K562 (cell line): ENCODE data around the gene KIT. TPM values are rescaled to one million over a fixed set of nuclear protein-coding genes. Genes with fewer than 3 reads are reported as not detected.

Experiments
- ATAC-seq: fragments of 200-7000 bp; cut with Tn5 transposase; 3 replicates; pipeline ENCODE4 v1.9.1; 2020; ENCODE audit warnings: moderate library complexity
- BruUV-seq: library from RNA; stranded (reverse); fragments of 400-500 nt; replicated peaks from 2 replicates; lab custom pipeline; 2021; lab: Mats Ljungman, UMichigan
- CTCF ChIA-PET: fragments of 300-600 bp; formaldehyde crosslinking; extraction: SDS; loops from one replicate; lab custom pipeline; 2021; ENCODE audit warnings: low intra/inter-chr PET ratio; lab: Yijun Ruan, JAX
- POLR2A ChIA-PET: fragments of 300-600, 350-650 bp; sonication (Branson Sonifier 250); formaldehyde crosslinking; extraction: SDS; loops from one replicate; lab custom pipeline; 2021; ENCODE audit warnings: antibody characterized with exemption, inconsistent platforms; lab: Yijun Ruan, JAX
- DNase-seq, 4 experiments: peaks; one replicate each; pipeline versions ENCODE4 v3.0.0 to v3.0.0-alpha.2; 2011 to 2018; ENCODE audit warnings: low spot score in 3 of 4, mixed read lengths in 3 of 4; ENCODE audit errors: extremely low read depth in 1 of 4
- FAIRE-seq: peaks from 2 replicates; lab custom pipeline; 2011; peaks lifted over from hg19 to GRCh38; lab: Jason Lieb, UNC
- H2AFZ ChIP-seq: 2 replicates; pipeline ENCODE4 v1.6.0; 2011; ENCODE audit warnings: low read depth, low read length, control low read depth, inconsistent platforms
- H3K27ac ChIP-seq: fragments of 200-600 bp; 3 replicates; pipeline ENCODE4 v1.8.0; 2011; ENCODE audit warnings: low read depth, mild to moderate bottlenecking, control low read depth, inconsistent platforms, low read length, moderate library complexity, mixed read lengths; ENCODE audit errors: extremely low read depth
- H3K27me3 ChIP-seq, 2 experiments: fragments of 300-600 bp in 1 of 2; 2 replicates in 1 of 2; 3 replicates in 1 of 2; pipeline versions ENCODE4 v1.6.0 to v1.8.0; 2011; ENCODE audit warnings: inconsistent platforms in 2 of 2, low read length in 2 of 2, mild to moderate bottlenecking in 1 of 2, mixed read lengths in 1 of 2, moderate library complexity in 1 of 2; ENCODE audit not compliant: control insufficient read depth in 2 of 2, insufficient read depth in 2 of 2
- H3K36me3 ChIP-seq: fragments of 300-600 bp; 3 replicates; pipeline ENCODE4 v1.8.0; 2011; ENCODE audit warnings: mild to moderate bottlenecking, low read length, inconsistent platforms; ENCODE audit not compliant: control insufficient read depth, insufficient read depth
- H3K4me1 ChIP-seq, 2 experiments: fragments of 200-600 bp in 1 of 2; replicated peaks in 1 of 2; 2 replicates in 1 of 2; 3 replicates in 1 of 2; pipeline versions ENCODE4 v1.5.1 to v1.8.0; 2011; ENCODE audit warnings: inconsistent platforms in 2 of 2, low read length in 2 of 2, mild to moderate bottlenecking in 1 of 2, mixed read lengths in 1 of 2, moderate library complexity in 1 of 2; ENCODE audit not compliant: control insufficient read depth in 2 of 2, insufficient read depth in 2 of 2
- H3K4me2 ChIP-seq: 2 replicates; pipeline ENCODE4 v1.6.1; 2011; ENCODE audit warnings: low read length, control low read depth, inconsistent platforms, mixed read lengths; ENCODE audit not compliant: insufficient read depth
- H3K4me3 ChIP-seq: fragments of 200-600 bp; sonication (generic), shearing (Covaris generic); 2 replicates; pipeline ENCODE4 v1.5.1; 2016; ENCODE audit warnings: control low read depth, inconsistent platforms
- H3K79me2 ChIP-seq: fragments of 200-600 bp; 3 replicates; pipeline ENCODE4 v1.8.0; 2011; ENCODE audit warnings: low read length, inconsistent platforms; ENCODE audit not compliant: control insufficient read depth, insufficient read depth
- H3K9ac ChIP-seq, 2 experiments: 2 replicates each; pipeline versions ENCODE4 v1.6.0 to v1.6.1; 2011; ENCODE audit warnings: low read depth in 2 of 2, low read length in 2 of 2, control low read depth in 1 of 2, inconsistent platforms in 1 of 2, mild to moderate bottlenecking in 1 of 2, mixed read lengths in 1 of 2; ENCODE audit not compliant: insufficient read depth in 1 of 2
- H3K9me1 ChIP-seq: one replicate; pipeline ENCODE4 v1.6.0; 2011; ENCODE audit warnings: inconsistent platforms, mild to moderate bottlenecking, low read length, moderate library complexity; ENCODE audit not compliant: control insufficient read depth, insufficient read depth
- H3K9me3 ChIP-seq: replicated peaks from 2 replicates; pipeline ENCODE4 v1.5.1; 2011; ENCODE audit warnings: low read depth, low read length, inconsistent platforms; ENCODE audit not compliant: control insufficient read depth, insufficient read depth
- H4K20me1 ChIP-seq: replicated peaks from 2 replicates; pipeline ENCODE4 v1.6.1; 2011; ENCODE audit warnings: low read length, inconsistent platforms, mixed read lengths; ENCODE audit not compliant: control insufficient read depth, insufficient read depth
- BCOR ChIP-seq: fragments of 450-650 bp; IDR thresholded peaks from 2 replicates; pipeline ENCODE4 v1.6.1; 2016
- HOMEZ ChIP-seq: fragments of 250-450 bp; sonication (Bioruptor Pico); IDR thresholded peaks from 2 replicates; pipeline ENCODE4 v1.4.0; 2020; ENCODE audit warnings: mild to moderate bottlenecking, moderate library complexity
- MXD1 ChIP-seq: fragments of 250-450 bp; sonication (Bioruptor Pico); IDR thresholded peaks from 2 replicates; pipeline ENCODE4 v1.8.0; 2021; ENCODE audit warnings: borderline replicate concordance, mild to moderate bottlenecking, moderate library complexity; ENCODE audit not compliant: poor library complexity, severe bottlenecking
- MYBL2 ChIP-seq, 2 experiments: fragments of 450-650 bp in 1 of 2; sonication (generic) in 1 of 2; formaldehyde crosslinking in 1 of 2; IDR thresholded peaks; 2 replicates each; pipeline versions ENCODE4 v1.6.1 to v1.8.1; 2017 to 2022; ENCODE audit warnings: borderline replicate concordance in 1 of 2, inconsistent platforms in 1 of 2, low read depth in 1 of 2, mild to moderate bottlenecking in 1 of 2, missing genetic modification reagents in 1 of 2, moderate library complexity in 1 of 2
- NFE2L1 ChIP-seq: fragments of 450-650 bp; IDR thresholded peaks from 2 replicates; pipeline ENCODE4 v1.6.1; 2016; ENCODE audit warnings: missing genetic modification characterization, low read depth, mild to moderate bottlenecking, missing compliant biosample characterization, moderate library complexity, borderline replicate concordance
- ZBED1 ChIP-seq: IDR thresholded peaks from 2 replicates; pipeline ENCODE4 v1.6.1; 2014
- ZBTB7A ChIP-seq: IDR thresholded peaks from 2 replicates; pipeline ENCODE4 v1.6.1; 2011; ENCODE audit warnings: low read depth, mild to moderate bottlenecking, low read length, moderate library complexity, borderline replicate concordance; ENCODE audit not compliant: control insufficient read depth
- WGBS: fragments of 100-300 bp; shearing (Covaris generic); methylation state at CpG from one replicate; pipeline ENCODE4 v1.1.6; 2016; ENCODE audit warnings: low coverage, mixed read lengths; ENCODE audit not compliant: insufficient coverage; ENCODE audit errors: missing lambda C conversion rate; 5-methylcytosine and 5-hydroxymethylcytosine counted together
- in situ Hi-C: fragments of 300-500 bp; cut with MboI; formaldehyde crosslinking; loops from 4 replicates; pipeline ENCODE4 v1.15.0; 2018; ENCODE audit warnings: inconsistent platforms, mixed read lengths
- intact Hi-C: fragments of 100-400 bp; cut with micrococcal nuclease; formaldehyde crosslinking; loops from 2 replicates; pipeline ENCODE4 v1.14.2; 2022
- polyA plus RNA-seq, 8 experiments: library from polyadenylated mRNA; depleted of rRNA in 4 of 8; stranded (reverse) in 5 of 8; unstranded in 3 of 8; fragments of >200 nt; fragmentation: Nextera tagmentation in 2 of 8; fragmentation: Illumina TruSeq in 1 of 8; extraction: Ambion mirVana in 2 of 8; extraction: Trizol in 1 of 8; gene quantifications; 2 replicates each; pipeline versions ENCODE4 v1.2.1 to v1.2.3, GENCODE V29; 2011 to 2014; ENCODE audit warnings: inconsistent platforms in 1 of 8, missing spikeins in 1 of 8
- total RNA-seq, 7 experiments: library from RNA; depleted of rRNA in 6 of 7; stranded (reverse); fragments of >200 nt in 6 of 7; fragmentation: Illumina TruSeq in 2 of 7; extraction: Trizol in 2 of 7; gene quantifications; 2 replicates each; pipeline versions ENCODE4 v1.2.1 to v1.2.3, GENCODE V29; 2011 to 2021; ENCODE audit warnings: low replicate concordance in 1 of 7
- TF ChIP-seq, protein P1 (sequence below): fragments of 450-650 bp; IDR thresholded peaks from 2 replicates; pipeline ENCODE4 v1.6.1; 2017; ENCODE audit warnings: mild to moderate bottlenecking, moderate library complexity

Gene KIT
- total and polyA plus RNA-seq, 9 of the 15 experiments (the other 6 are each of a cell fraction or from before 2014, with no cell fraction given) = 0.27 to 5.6 (median 0.57) TPM

- Histone ChIP-seq H3K9me3 (no peaks in the 10 kb centered on the region), H3K9ac (no peak overlapping the region), H3K36me3 (no peaks in the 10 kb centered on the region), H3K9me1 (peaks cover 2% of the 10 kb centered on the region), H3K4me2 (no peak overlapping the region), H3K4me3 (no peak overlapping the region), H2AFZ (no peak overlapping the region), H3K27me3 (peaks cover 5 to 17% of the 10 kb centered on the region in 2 experiments; a peak in 3 of 5 replicates), H3K4me1 (no peaks in the 10 kb centered on the region), H3K27ac (no peak overlapping the region), H4K20me1 (no peaks in the 10 kb centered on the region), H3K79me2 (no peaks in the 10 kb centered on the region)
- WGBS = 14% methylated on average over 12 of the region's 12 CpGs
- DNase-seq (no peak), FAIRE-seq (no peak), ATAC-seq (no peak)
- TF ChIP-seq, protein P1, sequence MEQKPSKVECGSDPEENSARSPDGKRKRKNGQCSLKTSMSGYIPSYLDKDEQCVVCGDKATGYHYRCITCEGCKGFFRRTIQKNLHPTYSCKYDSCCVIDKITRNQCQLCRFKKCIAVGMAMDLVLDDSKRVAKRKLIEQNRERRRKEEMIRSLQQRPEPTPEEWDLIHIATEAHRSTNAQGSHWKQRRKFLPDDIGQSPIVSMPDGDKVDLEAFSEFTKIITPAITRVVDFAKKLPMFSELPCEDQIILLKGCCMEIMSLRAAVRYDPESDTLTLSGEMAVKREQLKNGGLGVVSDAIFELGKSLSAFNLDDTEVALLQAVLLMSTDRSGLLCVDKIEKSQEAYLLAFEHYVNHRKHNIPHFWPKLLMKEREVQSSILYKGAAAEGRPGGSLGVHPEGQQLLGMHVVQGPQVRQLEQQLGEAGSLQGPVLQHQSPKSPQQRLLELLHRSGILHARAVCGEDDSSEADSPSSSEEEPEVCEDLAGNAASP = no peak
- no peak for TF ChIP-seq BCOR
- no peak for TF ChIP-seq MYBL2 (IDR thresholded peaks at IDR 0.05; ENCODE audit: low read depth)
- no peak for TF ChIP-seq MYBL2 (CRISPR knock-in tag; IDR thresholded peaks at IDR 0.05; ENCODE audit: borderline replicate concordance)
- no peak for TF ChIP-seq ZBED1
- TF ChIP-seq MXD1 (CRISPR knock-in tag) = no peak
- TF ChIP-seq ZBTB7A = no peak
- no peak for TF ChIP-seq NFE2L1 (tag)
- TF ChIP-seq HOMEZ (CRISPR knock-in tag) = no peak
- in situ Hi-C loops (loop anchor here (10.0 kb wide), 1 partner anchor 259 kb away; no protein-coding TSS in a partner anchor), intact Hi-C loops (no loop called here)
- ChIA-PET CTCF (interaction anchor here (0.8 kb wide), 1 partner anchor 70 kb away, joined by 4 read pairs; no protein-coding TSS in a partner anchor), POLR2A (no interaction called here)
- no TSS peak for BruUV-seq
Observed at GRCh38 chr4:54695337-54695736, 37.6 kb downstream of the KIT start.
